ENCODE results near the gene MMP20.

Gene MMP20

DNA sequence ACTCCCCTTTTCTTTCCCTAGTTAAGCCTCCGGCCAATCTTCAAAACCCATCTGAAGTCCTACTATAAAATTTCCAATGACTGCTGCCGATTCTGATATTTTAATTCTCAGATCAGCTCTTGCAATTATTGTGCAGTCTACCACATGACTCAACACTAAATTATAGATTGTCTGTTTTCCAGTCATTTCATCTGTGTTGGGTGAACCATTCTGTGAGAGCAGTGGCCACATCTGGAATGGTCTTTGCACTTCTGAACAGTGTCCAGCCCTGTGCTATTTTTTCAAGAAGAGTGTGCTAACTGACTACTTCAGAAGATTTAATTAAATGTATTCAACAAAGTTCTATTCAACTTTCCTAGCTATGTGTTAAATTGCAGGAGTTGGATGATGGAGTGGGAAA lies 47.4 kb downstream of the MMP20 start:
- no peak for TF ChIP-seq CTCF (IDR thresholded peaks at IDR 0.05; ENCODE audit: control extremely low read depth, extremely low read depth, low read depth, missing control alignments)
- DNase-seq (ENCODE audit: extremely low spot score), result no peak
- ChIA-PET POLR2A (interaction anchor here (0.7 kb wide), 3 partner anchors 23 to 515 kb away, joined by 3 to 5 read pairs (median 4); no protein-coding TSS in a partner anchor), CTCF (interaction anchor here (1.1 to 6.9 kb wide), 10 partner anchors 10 to 289 kb away, joined by 3 to 50 read pairs (median 4); no protein-coding TSS in a partner anchor)

DNA sequence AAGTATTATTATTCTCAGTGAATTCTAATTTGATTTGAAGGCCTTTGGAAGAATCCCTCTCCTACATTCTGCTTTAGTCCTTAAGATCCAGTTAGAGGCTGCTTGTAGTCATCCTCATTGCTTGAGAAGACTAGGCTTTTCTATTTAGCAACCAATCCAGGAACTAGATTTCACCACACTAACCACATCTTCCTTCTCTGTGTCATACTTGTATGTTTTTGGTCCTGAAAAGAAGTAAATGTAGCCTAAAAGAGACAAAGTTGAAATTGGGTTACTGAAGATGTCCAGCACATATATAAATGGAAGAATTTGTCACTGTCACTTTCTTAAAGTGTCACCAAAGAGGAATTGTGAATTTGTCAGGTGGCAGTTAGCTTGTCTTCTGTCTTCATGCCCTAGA lies 48.0 kb downstream of the MMP20 start:
- POLR2A ChIA-PET, result interaction anchor here (0.7 kb wide), 1 partner anchor 158 kb away, joined by 3 read pairs; no protein-coding TSS in a partner anchor
- no peak for TF ChIP-seq CTCF (IDR thresholded peaks at IDR 0.05; ENCODE audit: control extremely low read depth, extremely low read depth, low read depth, missing control alignments)
- CTCF ChIA-PET, result interaction anchor here (1.3 to 6.9 kb wide), 7 partner anchors 9 to 288 kb away, joined by 3 to 50 read pairs (median 4); no protein-coding TSS in a partner anchor
- no peak for DNase-seq (ENCODE audit: extremely low spot score)

- CTCF ChIA-PET, result interaction anchor here (6.9 kb wide), 1 partner anchor 36 kb away, joined by 50 read pairs; no protein-coding TSS in a partner anchor
- POLR2A ChIA-PET, result no interaction called here
- no peak for TF ChIP-seq CTCF (IDR thresholded peaks at IDR 0.05; ENCODE audit: control extremely low read depth, extremely low read depth, low read depth, missing control alignments)
- DNase-seq (ENCODE audit: extremely low spot score), result no peak
Observed at GRCh38 chr11:102576350-102576749, 48.8 kb downstream of the MMP20 start.

DNA sequence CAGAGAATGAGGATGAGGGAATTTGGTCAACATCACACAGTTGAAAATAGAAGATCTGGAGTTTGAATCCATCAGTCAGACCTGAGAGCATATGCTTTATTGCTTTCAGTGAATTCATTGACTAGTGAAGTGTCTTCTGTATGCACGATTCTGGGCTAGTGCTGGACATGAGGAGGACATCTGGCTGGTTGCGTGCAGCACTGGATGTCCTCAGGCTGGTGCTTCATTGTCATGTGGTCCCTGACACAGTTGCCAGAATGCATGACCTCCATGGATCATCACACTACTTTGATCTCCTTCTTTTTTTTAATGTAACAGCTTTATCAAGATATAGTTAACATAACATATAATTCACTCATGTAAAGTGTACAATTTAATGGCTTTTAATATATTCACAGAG lies 50.1 kb downstream of the MMP20 start:
- DNase-seq (ENCODE audit: extremely low spot score), result no peak
- no peak for TF ChIP-seq CTCF (IDR thresholded peaks at IDR 0.05; ENCODE audit: control extremely low read depth, extremely low read depth, low read depth, missing control alignments)
- ChIA-PET CTCF (interaction anchor here (0.9 to 2.2 kb wide), 8 partner anchors 14 to 184 kb away, joined by 3 to 7 read pairs (median 4); no protein-coding TSS in a partner anchor), POLR2A (no interaction called here)

DNA sequence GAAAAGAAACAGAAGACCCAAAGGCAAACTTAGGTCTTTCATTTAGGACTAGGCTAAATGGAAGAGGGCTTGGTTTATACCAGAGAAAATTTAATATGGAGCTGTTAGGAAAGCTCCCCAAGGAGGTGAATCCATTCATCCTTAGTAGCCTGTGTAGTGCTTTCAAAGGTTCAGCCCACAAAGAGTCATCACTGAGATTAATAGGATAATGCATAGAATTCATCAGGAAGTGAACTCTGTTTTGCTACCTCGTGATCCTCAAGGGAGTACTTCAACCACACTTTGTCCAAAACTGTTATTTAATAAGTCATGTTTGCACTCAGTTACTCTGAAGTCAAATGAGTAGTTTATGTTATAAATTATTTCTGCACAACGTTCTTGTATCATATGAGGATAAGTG lies 51.3 kb downstream of the MMP20 start:
- ChIA-PET CTCF (interaction anchor here (1.2 to 2.2 kb wide), 7 partner anchors 12 to 232 kb away, joined by 3 to 7 read pairs (median 4); no protein-coding TSS in a partner anchor), POLR2A (interaction anchor here (0.5 kb wide), 1 partner anchor 113 kb away, joined by 5 read pairs; no protein-coding TSS in a partner anchor)
- DNase-seq (ENCODE audit: extremely low spot score), result no peak
- no peak for TF ChIP-seq CTCF (IDR thresholded peaks at IDR 0.05; ENCODE audit: control extremely low read depth, extremely low read depth, low read depth, missing control alignments)

DNA sequence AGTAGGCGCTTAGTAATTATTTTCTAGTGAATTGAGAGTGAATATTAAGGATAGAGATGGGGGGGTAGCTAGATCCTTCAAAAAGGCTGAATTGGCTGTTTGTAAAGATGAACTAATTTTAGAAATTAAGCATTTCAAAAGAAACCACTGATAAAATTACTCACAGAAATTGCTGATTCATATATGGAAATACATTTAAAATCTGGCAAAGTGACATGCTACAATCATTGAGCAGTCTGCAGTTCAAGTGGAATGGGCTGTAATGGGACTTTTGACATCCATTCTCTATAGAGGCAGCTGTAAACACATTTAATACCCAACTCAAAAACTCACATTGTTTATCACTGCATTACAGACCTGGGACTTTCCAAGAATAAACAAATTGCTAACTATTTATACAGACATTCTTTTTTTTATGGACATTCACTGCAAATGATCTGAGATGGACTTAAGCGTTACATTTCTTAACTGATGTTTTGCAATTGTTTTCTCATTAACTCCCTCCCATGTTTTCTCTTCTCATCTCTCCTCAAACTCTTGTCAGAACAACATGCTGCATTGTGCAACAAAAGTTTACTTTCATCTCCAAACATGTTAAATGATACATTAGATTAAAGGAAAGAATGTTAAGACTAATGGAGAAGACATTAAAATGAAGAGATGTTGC lies 52.4 kb downstream of the MMP20 start:
- POLR2A ChIA-PET, result no interaction called here
- DNase-seq (ENCODE audit: extremely low spot score), result no peak
- CTCF ChIA-PET, result interaction anchor here (0.9 to 3.8 kb wide), 7 partner anchors 9 to 182 kb away, joined by 3 to 13 read pairs (median 4); no protein-coding TSS in a partner anchor
- no peak for TF ChIP-seq CTCF (IDR thresholded peaks at IDR 0.05; ENCODE audit: control extremely low read depth, extremely low read depth, low read depth, missing control alignments)
